GM18499 (cell line): ENCODE results near the gene GHDC.
"Not testable (repeated sequence)": the region's sequence is repeated elsewhere in the genome, so short reads cannot be mapped to it uniquely, and the experiment has no call there.

Source experiments
- ATAC-seq: cut with Tn5 transposase; IDR thresholded peaks from one replicate; pipeline ENCODE4 v1.9.1; 2021; ENCODE audit warnings: moderate number of reproducible peaks; ENCODE audit not compliant: insufficient read depth, unreplicated experiment

Gene GHDC, protein sequence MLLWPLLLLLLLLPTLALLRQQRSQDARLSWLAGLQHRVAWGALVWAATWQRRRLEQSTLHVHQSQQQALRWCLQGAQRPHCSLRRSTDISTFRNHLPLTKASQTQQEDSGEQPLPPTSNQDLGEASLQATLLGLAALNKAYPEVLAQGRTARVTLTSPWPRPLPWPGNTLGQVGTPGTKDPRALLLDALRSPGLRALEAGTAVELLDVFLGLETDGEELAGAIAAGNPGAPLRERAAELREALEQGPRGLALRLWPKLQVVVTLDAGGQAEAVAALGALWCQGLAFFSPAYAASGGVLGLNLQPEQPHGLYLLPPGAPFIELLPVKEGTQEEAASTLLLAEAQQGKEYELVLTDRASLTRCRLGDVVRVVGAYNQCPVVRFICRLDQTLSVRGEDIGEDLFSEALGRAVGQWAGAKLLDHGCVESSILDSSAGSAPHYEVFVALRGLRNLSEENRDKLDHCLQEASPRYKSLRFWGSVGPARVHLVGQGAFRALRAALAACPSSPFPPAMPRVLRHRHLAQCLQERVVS

DNA sequence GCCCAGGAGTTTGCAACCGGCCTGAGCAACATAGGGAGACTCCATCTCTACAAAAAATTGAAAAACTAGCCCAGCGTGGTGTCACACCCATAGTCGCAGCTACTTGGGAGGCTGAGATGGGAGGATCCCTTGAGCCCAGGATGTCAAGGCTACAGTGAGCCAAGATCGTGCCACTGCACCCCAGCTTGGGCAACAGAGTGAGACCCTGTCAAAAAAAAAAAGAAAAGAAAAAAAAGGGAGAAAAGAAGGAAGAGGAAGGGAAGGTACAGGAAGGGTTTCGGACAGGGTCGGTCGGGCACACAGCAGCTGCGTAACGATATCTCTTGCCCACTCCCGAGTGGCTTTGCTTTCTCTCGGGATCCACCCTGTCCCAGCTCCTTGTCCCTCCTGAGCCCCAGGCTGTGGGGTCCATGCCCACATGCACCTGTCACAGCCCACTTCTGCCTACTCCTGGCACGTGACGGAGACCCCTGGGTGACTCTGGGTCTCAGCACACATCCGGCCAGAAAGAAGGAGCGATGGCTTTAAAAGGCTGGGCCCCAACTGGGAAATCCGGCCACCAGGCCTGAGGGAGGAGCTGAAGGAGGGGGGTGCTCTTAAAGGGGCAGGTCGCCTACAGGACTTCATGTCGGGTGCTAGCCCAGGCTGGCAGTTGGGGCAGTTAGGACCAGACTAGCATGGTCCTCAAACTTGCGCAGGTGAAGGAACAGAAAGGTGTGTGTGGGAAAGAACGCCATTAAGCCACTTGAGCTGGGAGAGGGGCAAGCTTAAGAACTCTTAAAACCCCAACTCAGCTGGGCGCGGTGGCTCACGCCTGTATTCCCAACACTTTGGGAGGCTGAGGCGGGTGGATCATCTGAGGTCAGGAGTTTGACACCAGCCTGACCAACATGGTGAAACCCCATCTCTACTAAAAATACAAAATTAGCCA lies at the start of gene GHDC:
Gene GHDC, minus strand, starts transcription at position 526 of the 931 bp plus-strand sequence. CDS start 913 bp downstream, outside the sequence.
- peak; percentile 65 for ATAC-seq

DNA sequence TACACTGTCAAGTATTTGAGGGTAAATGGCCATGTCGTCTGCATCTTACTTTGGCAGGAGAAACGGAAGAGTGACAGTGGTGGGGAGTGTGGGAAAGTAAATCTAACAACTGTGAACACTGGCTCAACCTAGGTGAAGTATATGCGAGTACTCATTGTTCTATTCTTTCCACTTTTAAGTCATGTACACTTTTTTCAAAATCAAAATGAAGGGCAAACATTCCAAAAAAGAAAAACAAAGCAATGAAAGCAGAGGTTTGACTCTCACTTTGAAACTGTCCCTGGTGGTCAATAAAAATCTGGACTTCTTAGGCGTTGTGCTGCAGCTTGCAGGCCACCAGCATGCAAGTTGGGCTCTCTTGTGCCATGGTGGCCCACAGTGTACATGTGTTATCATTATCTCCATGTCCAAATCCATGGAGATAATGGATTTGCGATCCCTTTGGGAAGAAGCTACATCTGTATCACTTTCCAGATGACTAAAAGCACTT lies 49.2 kb upstream of the GHDC start:
- ATAC-seq, result no peak

- ATAC-seq, result no peak
Observed at GRCh38 chr17:42241871-42242270, 47.6 kb upstream of the GHDC start.

DNA sequence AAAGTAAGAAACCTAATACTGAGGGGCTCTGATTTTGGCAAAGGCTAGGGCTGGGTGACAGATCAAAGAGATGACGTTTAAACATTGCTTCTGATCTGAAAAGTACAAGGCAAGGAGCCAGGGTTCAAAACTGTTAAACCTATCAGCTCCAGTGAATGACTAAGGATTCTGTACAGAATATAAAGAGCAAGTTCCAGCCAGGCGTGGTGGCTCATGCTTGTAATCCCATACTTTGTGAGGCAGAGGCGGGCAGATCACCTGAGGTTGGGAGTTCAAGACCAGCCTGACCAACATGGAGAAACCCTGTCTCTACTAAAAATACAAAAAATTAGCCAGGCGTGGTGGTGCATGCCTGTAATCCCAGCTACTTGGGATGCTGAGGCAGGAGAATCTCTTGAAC lies 46.6 kb upstream of the GHDC start:
- not testable (repeated sequence) for ATAC-seq

DNA sequence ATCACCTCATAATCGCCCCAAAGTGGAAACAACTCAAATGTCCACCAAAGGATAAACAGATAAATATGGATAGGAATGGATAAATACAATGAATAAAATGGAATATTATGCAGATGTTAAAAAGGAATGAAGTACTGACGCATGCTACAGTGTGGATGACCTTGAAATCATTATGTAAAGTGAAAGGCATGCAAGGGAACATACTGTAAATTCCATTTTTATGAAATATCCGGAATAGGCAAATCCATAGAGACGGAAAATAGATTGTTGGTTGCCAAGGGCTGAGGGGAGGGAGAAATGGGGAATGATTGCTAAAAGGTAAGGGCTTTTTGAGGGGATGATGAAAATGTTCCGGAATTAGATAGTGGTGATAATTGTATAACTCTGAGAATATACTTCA lies 45.9 kb upstream of the GHDC start:
- ATAC-seq, result no peak

- not testable (repeated sequence) for ATAC-seq
Observed at GRCh38 chr17:42239576-42239975, 45.3 kb upstream of the GHDC start.

GRCh38 chr17:42236760-42237159 lies 42.5 kb upstream of the GHDC start:
- ATAC-seq, result no peak

GRCh38 chr17:42233994-42234393 lies 39.7 kb upstream of the GHDC start:
- no peak for ATAC-seq

DNA sequence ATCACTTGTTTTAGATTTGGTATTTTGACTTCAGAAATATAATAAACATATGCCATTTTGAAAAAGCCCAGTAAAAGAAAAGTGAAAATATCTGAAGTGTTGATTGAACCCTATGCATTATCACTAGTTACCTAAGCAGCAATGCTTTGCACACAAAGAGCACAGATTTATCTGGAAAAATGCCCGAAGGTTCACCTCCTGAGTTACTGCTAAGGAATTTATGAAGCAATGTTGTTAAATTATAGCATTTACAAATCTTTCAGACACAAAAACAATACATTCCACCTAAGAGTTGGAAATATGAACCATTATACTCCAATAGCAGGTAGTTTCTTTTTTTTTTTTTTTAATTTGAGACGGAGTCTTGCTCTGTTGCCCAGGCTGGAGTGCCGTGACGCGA lies 38.9 kb upstream of the GHDC start:
- ATAC-seq, result no peak

DNA sequence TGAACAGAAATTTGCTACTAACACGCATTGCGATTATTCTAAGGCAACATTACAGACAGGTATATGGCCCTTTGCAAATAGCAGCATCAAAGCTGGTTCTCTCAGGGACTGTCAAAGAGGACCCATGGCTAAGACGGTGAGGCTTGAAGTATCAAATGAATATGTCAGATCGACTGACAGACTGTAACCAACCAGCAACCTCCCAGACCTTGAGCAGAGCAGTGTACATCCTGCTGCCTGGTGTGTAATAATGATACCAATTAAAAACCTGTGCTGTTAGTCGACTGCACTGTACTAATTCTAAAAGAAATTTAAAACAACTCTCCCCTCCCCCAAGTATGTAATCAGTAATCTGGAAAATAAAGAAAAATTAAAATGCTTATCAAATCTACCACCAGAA lies 35.9 kb upstream of the GHDC start:
- ATAC-seq, result no peak

- ATAC-seq, result no peak
Observed at GRCh38 chr17:42227849-42228700, 33.8 kb upstream of the GHDC start.

GRCh38 chr17:42225646-42226045 lies 31.4 kb upstream of the GHDC start:
- no peak for ATAC-seq

DNA sequence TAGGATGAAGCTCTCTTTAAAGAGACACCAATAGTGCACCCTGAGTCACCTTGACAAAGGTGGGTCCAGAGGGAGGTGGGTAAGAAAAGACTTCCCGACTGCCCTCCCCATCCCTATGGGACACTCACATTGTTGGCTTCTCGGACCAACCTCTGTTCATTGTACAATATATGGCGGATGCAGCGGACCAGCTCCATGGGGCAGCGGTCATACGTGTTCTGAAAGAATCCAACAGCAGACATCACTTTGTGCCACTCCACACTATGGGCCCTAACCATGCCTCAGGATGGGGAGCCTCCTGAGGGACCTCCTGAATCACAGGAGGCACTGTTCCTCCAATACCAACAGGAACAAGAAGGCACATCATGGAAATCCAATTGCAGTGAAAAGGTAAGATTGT lies 30.4 kb upstream of the GHDC start:
- no peak for ATAC-seq

DNA sequence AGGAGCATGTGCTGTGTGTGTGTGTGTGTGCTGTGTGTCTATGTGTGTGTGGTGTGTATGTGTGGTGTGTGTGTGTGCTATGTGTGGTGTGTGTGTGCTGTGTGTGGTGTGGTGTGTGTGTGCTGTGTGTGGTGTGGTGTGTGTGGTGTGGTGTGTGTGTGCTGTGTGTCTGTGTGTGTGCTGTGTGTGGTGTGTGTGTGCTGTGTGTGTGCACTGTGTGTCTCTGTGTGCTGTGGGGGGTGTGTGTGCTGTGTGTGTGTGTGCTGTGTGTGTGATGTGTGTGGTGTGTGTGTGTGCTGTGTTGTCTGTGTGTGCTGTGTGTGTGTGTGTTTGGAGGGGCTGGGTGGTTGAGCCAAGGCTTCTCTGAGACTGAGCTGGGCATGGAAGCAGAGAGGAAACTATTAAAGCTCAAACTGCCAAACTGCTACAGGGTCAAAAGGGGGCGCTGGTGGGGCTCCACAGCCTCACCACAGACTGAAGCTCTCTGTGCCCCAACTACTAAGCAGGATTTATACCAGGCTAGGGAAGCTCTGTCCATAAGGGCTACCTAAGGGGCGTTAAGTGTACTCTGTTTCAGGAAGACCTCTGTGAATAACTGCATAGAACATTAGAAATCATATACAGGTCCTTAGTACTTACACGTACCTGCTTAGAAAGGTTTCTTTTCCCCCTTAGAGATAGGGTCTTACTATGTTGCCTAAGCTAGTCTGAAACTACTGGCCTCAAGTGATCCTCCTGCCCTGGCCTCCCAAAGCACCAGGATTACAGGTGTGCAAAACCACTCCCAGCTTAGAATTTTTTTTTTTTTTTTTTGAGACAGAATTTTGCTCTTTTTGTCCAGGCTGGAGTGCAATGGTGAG lies 27.8 kb upstream of the GHDC start:
- no peak for ATAC-seq

- ATAC-seq, result not testable (repeated sequence)
Observed at GRCh38 chr17:42219280-42219679, 25.0 kb upstream of the GHDC start.

DNA sequence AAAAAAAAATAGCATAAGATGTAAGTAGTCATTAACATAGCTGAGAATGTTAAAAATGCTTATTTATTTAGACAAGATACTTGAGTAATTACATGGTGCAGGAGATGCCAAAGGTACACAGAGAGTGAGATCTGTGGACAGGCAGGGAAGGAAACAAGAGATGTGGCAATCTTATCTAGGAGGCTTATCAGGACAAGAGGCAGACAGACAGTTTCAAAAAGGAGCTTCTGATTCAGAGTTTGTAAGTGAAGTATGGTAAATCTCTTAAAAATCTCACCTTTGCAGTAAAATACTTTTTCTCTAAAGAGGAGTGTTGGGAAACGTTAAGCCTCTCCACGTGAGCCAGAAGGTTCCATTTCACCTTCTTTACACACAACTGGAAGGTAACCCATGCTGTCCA lies 19.9 kb upstream of the GHDC start:
- ATAC-seq, result no peak

- ATAC-seq, result no peak
Observed at GRCh38 chr17:42212382-42212781, 18.1 kb upstream of the GHDC start.

DNA sequence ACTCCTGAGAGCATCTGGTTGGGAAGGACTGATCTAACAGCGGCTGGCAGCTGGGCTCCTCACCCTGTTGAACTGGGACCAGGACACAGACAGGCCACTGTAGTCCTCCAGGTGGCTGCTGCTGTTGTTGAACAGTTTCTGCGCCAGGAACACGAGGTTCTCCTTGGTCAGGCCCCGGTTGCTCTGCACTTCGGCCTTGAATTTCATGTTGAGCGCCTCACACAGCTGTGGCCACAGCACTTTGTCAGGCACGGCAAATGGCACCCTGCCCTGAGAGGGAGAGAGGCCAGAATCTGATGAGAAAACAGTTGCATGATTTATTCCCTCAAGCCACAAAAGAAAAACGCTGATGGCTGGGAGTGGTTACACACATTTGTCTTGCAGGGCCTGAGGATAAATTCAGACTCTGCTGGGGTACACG lies 17.6 kb upstream of the GHDC start:
- ATAC-seq, result not testable (repeated sequence)

DNA sequence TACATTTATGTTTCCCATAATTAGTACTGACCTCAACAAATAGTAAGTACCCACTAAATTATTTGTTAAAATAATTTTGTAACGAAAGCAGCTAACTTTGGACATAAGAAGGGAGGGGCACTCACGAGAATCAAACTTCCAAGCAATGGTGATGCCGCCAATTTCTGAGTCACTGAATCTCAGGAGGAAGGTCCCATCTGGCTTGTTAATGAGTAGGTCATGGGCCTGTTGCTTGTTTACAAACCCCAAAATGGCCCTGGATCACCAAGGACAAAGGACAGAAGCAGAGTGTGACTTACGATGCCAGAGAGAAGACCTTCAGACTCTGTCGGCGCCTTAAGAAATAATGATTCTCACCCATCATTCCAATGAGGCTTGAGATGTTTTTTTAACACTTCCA lies 15.8 kb upstream of the GHDC start:
- ATAC-seq, result no peak
